ENCODE results near the gene CABLES1.

Gene CABLES1

GRCh38 chr18:23113576-23113975, 21.7 kb upstream of the CABLES1 start:
- in situ Hi-C loops (cut with MboI; ENCODE audit: low sequenced_read_pairs) = no loop called here

- in situ Hi-C loops (cut with MboI; ENCODE audit: low sequenced_read_pairs) = no loop called here
Observed at GRCh38 chr18:23114171-23114881, 21.0 kb upstream of the CABLES1 start.

GRCh38 chr18:23114911-23115310, 20.4 kb upstream of the CABLES1 start:
- in situ Hi-C loops (cut with MboI; ENCODE audit: low sequenced_read_pairs) = no loop called here

GRCh38 chr18:23115683-23116096, 19.6 kb upstream of the CABLES1 start:
- in situ Hi-C loops (cut with MboI; ENCODE audit: low sequenced_read_pairs) = no loop called here

- in situ Hi-C loops (cut with MboI; ENCODE audit: low sequenced_read_pairs) = no loop called here
Observed at GRCh38 chr18:23121133-23121532, 14.2 kb upstream of the CABLES1 start.

GRCh38 chr18:23122334-23123229, 12.7 kb upstream of the CABLES1 start:
- in situ Hi-C loops (cut with MboI; ENCODE audit: low sequenced_read_pairs) = no loop called here

GRCh38 chr18:23126376-23127056, 8.8 kb upstream of the CABLES1 start:
- in situ Hi-C loops (cut with MboI; ENCODE audit: low sequenced_read_pairs) = no loop called here

GRCh38 chr18:23127090-23127489, 8.2 kb upstream of the CABLES1 start:
- in situ Hi-C loops (cut with MboI; ENCODE audit: low sequenced_read_pairs) = no loop called here

- in situ Hi-C loops (cut with MboI; ENCODE audit: low sequenced_read_pairs) = no loop called here
Observed at GRCh38 chr18:23129355-23130002, 5.8 kb upstream of the CABLES1 start.

GRCh38 chr18:23131693-23132319, 3.5 kb upstream of the CABLES1 start:
- in situ Hi-C loops (cut with MboI; ENCODE audit: low sequenced_read_pairs) = no loop called here

- in situ Hi-C loops (cut with MboI; ENCODE audit: low sequenced_read_pairs) = no loop called here
Observed at GRCh38 chr18:23133860-23134779, 1.2 kb upstream of the CABLES1 start.

- in situ Hi-C loops (cut with MboI; ENCODE audit: low sequenced_read_pairs) = no loop called here
Observed at GRCh38 chr18:23135550-23136325, 453 bp downstream of the CABLES1 start.

- in situ Hi-C loops (cut with MboI; ENCODE audit: low sequenced_read_pairs) = no loop called here
Observed at GRCh38 chr18:23136326-23137096, 1.2 kb downstream of the CABLES1 start.

GRCh38 chr18:23137097-23137635, 1.9 kb downstream of the CABLES1 start:
- in situ Hi-C loops (cut with MboI; ENCODE audit: low sequenced_read_pairs) = no loop called here

GRCh38 chr18:23137788-23138216, 2.5 kb downstream of the CABLES1 start:
- in situ Hi-C loops (cut with MboI; ENCODE audit: low sequenced_read_pairs) = no loop called here

GRCh38 chr18:23138471-23138870, 3.2 kb downstream of the CABLES1 start:
- in situ Hi-C loops (cut with MboI; ENCODE audit: low sequenced_read_pairs) = no loop called here

GRCh38 chr18:23141104-23141999, 6.1 kb downstream of the CABLES1 start:
- in situ Hi-C loops (cut with MboI; ENCODE audit: low sequenced_read_pairs) = no loop called here
